ENCODE measurements around the gene NKX6-1. TPM values are rescaled to one million over a fixed set of nuclear protein-coding genes. Genes with fewer than 3 reads are reported as not detected.

Gene NKX6-1
- polyA plus RNA-seq, 1 of the 3 experiments (the other 2 are of a cell fraction), result not detected

DNA sequence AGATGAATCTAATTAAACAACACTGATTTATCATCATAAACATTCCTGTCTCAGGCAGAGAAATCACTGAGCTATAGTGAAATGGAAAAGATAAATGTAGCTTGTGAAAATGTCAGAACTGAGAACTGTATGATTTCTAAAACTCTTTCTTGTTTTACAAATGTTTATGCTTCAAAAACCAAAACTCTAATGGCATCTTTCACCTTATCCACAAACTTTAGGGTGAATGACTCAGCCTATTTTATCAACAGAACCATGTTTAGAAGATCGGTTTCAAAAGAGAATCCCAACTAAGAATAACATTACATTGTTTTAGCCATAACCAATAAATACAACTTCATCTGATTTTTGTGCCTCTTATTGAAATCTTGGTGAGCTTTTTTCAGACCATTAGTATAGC lies 21.4 kb downstream of the NKX6-1 start:
- Histone ChIP-seq H3K4me2 (no peak overlapping the region), H3F3A (replicated peaks; ENCODE audit: insufficient read depth) (no peaks in the 10 kb centered on the region), H3K36me3 (replicated peaks in 1 of 2; ENCODE audit: control insufficient read depth in 1 of 2, insufficient read depth in 2 of 2, low read length in 1 of 2) (no peaks in the 10 kb centered on the region), H2AFZ (ENCODE audit: low read depth) (no peak overlapping the region), H3K9me3 (no peaks in the 10 kb centered on the region), H3K79me2 (ENCODE audit: insufficient read depth) (no peaks in the 10 kb centered on the region), H3K27ac (ENCODE audit: low read depth in 2 of 2, low read length in 1 of 2) (no peak overlapping the region), H4K20me1 (ENCODE audit: insufficient read depth) (no peaks in the 10 kb centered on the region), H3K27me3 (ENCODE audit: insufficient read depth) (peaks cover 37% of the 10 kb centered on the region), H3K4me3 (ENCODE audit: low read depth in 2 of 2, low read length in 1 of 2) (no peak overlapping the region), H3K9me2 (no peaks in the 10 kb centered on the region), H3K9ac (no peak overlapping the region), H3K4me1 (ENCODE audit: control insufficient read depth in 1 of 2, insufficient read depth in 2 of 2, low read depth in 1 of 2, low read length in 1 of 2) (no peaks in the 10 kb centered on the region)
- 0% methylated on average over 1 of the region's 1 CpG for WGBS (ENCODE audit: low lambda C conversion rate)
- ChIA-PET CTCF (no interaction called here), POLR2A (no interaction called here)
- no peak for TF ChIP-seq NRF1 (IDR thresholded peaks at IDR 0.05; ENCODE audit: low read depth, low read length)
- no peak for TF ChIP-seq RFX5 (IDR thresholded peaks at IDR 0.05; ENCODE audit: low read length)
- no peak for TF ChIP-seq TCF12 (IDR thresholded peaks at IDR 0.05)
- TF ChIP-seq TEAD4 (IDR thresholded peaks at IDR 0.05; ENCODE audit: borderline replicate concordance, insufficient read depth), result no peak
- TF ChIP-seq, protein P1, sequence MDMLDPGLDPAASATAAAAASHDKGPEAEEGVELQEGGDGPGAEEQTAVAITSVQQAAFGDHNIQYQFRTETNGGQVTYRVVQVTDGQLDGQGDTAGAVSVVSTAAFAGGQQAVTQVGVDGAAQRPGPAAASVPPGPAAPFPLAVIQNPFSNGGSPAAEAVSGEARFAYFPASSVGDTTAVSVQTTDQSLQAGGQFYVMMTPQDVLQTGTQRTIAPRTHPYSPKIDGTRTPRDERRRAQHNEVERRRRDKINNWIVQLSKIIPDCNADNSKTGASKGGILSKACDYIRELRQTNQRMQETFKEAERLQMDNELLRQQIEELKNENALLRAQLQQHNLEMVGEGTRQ (IDR thresholded peaks at IDR 0.05; ENCODE audit: borderline replicate concordance, low read depth, low read length), result no peak
- no peak for TF ChIP-seq GABPA (IDR thresholded peaks at IDR 0.05; ENCODE audit: low read depth)
- TF ChIP-seq, protein P2, sequence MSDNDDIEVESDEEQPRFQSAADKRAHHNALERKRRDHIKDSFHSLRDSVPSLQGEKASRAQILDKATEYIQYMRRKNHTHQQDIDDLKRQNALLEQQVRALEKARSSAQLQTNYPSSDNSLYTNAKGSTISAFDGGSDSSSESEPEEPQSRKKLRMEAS (IDR thresholded peaks at IDR 0.05; ENCODE audit: low read depth), result no peak
- no peak for TF ChIP-seq RAD21 (IDR thresholded peaks at IDR 0.05; ENCODE audit: low read length)
- TF ChIP-seq POLR2AphosphoS5 (IDR thresholded peaks at IDR 0.05; ENCODE audit: low read depth, low read length), result no peak
- DNase-seq, result no peak

- CTCF ChIA-PET, result interaction anchor here (0.7 kb wide), 1 partner anchor 22 kb away, joined by 3 read pairs; no protein-coding TSS in a partner anchor
- no peak for DNase-seq
- Histone ChIP-seq H3K27ac (ENCODE audit: low read depth in 2 of 2, low read length in 1 of 2) (no peak overlapping the region), H3K79me2 (ENCODE audit: insufficient read depth) (no peaks in the 10 kb centered on the region), H3K9me2 (no peaks in the 10 kb centered on the region), H3K9ac (no peak overlapping the region), H3F3A (replicated peaks; ENCODE audit: insufficient read depth) (no peaks in the 10 kb centered on the region), H3K4me2 (no peak overlapping the region), H3K4me3 (ENCODE audit: low read depth in 2 of 2, low read length in 1 of 2) (no peak overlapping the region), H3K9me3 (no peaks in the 10 kb centered on the region), H3K4me1 (ENCODE audit: control insufficient read depth in 1 of 2, insufficient read depth in 2 of 2, low read depth in 1 of 2, low read length in 1 of 2) (no peaks in the 10 kb centered on the region), H2AFZ (ENCODE audit: low read depth) (no peak overlapping the region), H4K20me1 (ENCODE audit: insufficient read depth) (no peaks in the 10 kb centered on the region), H3K27me3 (ENCODE audit: insufficient read depth) (peaks cover under 1% of the 10 kb centered on the region; the same call in 1 of the 2 replicates), H3K36me3 (replicated peaks in 1 of 2; ENCODE audit: control insufficient read depth in 1 of 2, insufficient read depth in 2 of 2, low read length in 1 of 2) (no peaks in the 10 kb centered on the region)
- TF ChIP-seq, protein P3, sequence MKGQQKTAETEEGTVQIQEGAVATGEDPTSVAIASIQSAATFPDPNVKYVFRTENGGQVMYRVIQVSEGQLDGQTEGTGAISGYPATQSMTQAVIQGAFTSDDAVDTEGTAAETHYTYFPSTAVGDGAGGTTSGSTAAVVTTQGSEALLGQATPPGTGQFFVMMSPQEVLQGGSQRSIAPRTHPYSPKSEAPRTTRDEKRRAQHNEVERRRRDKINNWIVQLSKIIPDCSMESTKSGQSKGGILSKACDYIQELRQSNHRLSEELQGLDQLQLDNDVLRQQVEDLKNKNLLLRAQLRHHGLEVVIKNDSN (IDR thresholded peaks at IDR 0.05; ENCODE audit: borderline replicate concordance, low read depth), result no peak
- TF ChIP-seq YY1 (IDR thresholded peaks at IDR 0.05; ENCODE audit: low read depth), result no peak
- TF ChIP-seq, protein P2 (IDR thresholded peaks at IDR 0.05; ENCODE audit: low read depth), result no peak
- TF ChIP-seq JUND (IDR thresholded peaks at IDR 0.05), result no peak
- TF ChIP-seq EP300 (IDR thresholded peaks at IDR 0.05; ENCODE audit: borderline replicate concordance in 1 of 2, low read depth in 1 of 2, low read length in 1 of 2), result no peak
- no peak for TF ChIP-seq FOSL2 (IDR thresholded peaks at IDR 0.05; ENCODE audit: borderline replicate concordance, low read depth)
- TF ChIP-seq RCOR1 (IDR thresholded peaks at IDR 0.05; ENCODE audit: low read length), result no peak
- no peak for TF ChIP-seq NRF1 (IDR thresholded peaks at IDR 0.05; ENCODE audit: low read depth, low read length)
- TF ChIP-seq TCF12 (IDR thresholded peaks at IDR 0.05), result no peak
- no peak for TF ChIP-seq RAD21 (IDR thresholded peaks at IDR 0.05; ENCODE audit: low read length)
- POLR2A ChIA-PET, result no interaction called here
Observed at GRCh38 chr4:84474107-84474506, 25.0 kb downstream of the NKX6-1 start.

All from SK-N-SH (cell line).